Urothelium cell line (cell line): ENCODE results near the gene TRPM3.

Experiments
- DNase-seq: peaks from one replicate; pipeline ENCODE4 v3.0.0; 2011; ENCODE audit warnings: low spot score, mixed read lengths
- FAIRE-seq: peaks from 2 replicates; lab custom pipeline; 2011; peaks lifted over from hg19 to GRCh38; lab: Jason Lieb, UNC

TRPM3 gene

DNA sequence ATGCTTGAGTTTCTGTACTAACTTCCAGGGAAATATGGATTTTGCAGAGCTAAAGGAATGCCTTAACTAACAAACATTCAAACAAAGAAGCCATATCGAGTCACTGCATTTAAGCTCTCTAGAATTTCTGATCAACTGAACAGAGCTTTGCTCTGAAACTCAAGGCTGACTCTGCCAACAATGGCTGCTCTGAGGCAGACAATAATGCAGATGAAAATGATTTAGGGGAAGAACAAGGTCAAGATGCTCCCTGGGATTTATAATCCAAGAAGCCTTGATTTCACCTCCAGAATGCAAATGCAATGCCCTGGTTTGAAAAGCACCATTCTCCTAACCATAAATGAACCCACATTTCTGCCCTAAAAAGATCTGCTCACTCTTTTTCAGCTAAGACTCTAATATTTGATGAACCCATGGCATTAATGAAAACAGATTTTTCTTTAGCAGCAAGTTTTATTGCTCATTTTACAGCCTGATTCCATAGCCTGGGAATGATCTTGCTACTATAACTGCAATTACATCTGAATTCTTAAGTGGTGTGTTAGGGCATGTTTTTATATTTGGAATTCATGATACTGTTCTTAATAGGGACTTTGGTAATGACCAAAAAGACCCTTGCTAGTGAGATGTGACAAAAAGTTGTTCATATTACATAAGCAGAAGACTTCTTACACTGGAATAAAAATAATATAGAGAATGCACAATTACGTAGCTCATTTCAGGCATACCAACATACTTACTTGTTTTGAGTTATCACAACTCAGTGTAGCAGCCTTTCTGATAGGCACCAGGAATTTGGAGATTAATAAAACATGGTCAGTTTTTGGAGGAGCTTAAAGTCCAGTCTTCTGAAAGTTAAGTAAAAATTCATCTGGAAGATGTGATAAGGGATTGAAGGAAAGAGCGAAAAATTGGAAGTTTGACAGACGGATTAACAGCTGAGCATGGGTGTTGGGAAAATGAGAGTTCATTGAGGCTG is 169.4 kb downstream of the TRPM3 start:
- FAIRE-seq (no peak), DNase-seq (no peak)

DNA sequence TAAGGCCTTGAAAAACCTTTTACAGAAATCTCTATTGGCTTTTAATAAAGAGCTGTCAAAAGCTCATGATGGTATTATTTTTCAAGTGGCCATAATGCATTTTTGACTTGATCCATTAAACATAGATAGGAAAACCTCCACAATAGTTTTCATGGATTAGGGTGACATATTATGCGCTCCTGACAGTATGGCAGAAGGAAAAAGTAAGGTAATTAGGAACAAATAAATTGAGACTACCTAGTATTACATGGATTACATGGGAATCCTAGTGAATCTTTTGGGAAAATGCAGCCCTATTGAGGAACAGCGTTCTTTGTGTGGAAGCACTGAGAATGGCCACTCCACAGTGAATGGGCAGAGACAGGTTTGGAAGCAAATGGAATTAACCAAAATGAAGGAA is 171.2 kb downstream of the TRPM3 start:
- FAIRE-seq (no peak), DNase-seq (no peak)

- FAIRE-seq: no peak
- no peak for DNase-seq
Observed at GRCh38 chr9:70949239-70949638, 172.2 kb downstream of the TRPM3 start.

DNA sequence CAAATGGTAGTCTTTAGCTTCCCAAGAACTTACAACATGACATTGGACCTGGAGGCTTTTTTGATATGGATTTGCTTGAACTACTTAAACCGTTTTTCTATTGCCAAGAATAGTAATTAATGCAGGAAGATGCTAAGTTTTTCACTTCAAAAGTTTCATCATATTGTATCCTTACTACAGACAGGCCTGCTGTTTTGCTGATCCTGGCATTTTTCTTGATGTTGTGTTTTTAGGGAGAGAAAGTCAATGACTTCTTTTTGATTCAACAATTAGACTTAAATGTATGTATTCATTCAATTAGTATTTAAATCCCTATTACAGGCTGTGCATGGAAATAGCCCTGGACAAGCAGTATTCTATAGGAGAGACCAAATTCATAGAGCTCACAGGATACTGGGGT is 172.7 kb downstream of the TRPM3 start:
- DNase-seq: no peak
- no peak for FAIRE-seq

DNA sequence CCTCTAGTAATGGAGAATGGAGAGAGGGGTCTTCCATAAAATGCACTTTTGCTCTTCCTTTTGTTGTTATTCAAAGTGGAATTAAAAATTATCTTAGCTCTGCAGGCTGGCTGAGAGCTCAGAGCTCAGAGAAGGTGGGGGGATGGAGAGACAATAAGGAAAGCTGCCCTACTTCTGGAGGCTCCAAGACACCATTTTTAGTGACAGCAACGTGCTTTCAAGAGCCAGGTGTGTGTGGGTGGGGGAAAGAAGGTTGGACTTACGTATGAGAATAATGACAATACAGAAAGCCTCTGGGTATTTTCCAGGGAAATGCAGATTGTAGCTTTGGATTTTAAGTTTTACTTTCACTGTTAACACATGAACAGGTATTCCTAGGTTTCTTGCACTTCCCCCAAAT is 173.9 kb downstream of the TRPM3 start:
- FAIRE-seq: no peak
- DNase-seq: no peak

DNA sequence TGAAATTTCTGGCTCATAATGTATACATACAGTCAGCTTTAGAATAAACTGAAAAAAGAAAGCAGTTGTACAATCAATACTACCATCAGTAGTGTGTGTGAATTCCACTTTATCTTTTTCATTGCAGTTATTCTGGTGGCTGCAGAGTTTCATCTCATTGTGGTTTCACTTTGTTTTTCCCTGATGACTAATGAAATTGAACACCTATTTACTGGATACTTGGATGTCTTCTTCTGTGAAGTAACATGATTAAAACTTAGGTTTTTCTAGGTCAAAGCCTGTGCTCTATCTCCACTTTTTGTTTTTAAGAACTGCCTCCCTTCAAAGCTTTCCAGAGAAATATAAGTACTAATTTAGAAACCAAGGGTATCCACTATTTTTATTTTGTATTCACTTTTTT is 174.3 kb downstream of the TRPM3 start:
- FAIRE-seq (no peak), DNase-seq (peak; percentile 18)

DNA sequence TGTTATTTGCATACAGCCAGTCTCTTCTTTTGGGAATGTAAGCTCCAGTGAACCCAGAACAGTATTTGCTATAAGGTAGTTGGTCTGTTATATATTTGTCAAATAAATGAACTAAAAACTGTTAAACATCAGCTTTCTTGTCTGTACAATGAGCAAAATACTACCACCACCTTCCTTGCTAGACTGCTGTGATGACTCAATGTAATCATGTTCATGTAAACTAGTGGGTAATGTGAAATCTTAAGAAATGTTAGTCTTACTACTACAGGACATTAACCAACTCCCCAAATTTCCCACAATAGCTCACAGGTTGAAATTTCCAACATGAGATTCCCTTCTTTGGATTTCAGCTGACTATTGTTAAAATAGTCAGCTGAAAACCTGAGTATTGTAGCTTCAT is 176.1 kb downstream of the TRPM3 start:
- DNase-seq: no peak
- no peak for FAIRE-seq

DNA sequence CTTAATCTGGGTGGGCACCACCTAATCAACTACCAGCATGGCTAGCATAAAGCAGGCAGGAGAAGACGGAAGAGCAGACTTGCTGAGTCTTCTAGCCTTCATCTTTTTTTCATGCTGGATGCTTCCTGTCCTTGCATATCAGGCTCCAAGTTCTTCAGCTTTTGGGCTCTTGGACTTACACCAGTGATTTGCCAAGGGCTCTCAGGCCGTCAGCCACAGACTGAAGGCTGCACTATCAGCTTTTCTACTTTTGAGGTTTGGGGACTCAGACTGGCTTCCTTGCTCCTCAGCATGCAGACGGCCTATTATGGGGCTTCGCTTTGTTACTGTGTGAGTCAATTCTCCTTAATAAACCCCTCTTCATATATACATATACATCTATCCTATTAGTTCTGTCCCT is 180.2 kb downstream of the TRPM3 start:
- DNase-seq (no peak), FAIRE-seq (no peak)

- no peak for FAIRE-seq
Observed at GRCh38 chr9:70940605-70941004, 180.8 kb downstream of the TRPM3 start.

DNA sequence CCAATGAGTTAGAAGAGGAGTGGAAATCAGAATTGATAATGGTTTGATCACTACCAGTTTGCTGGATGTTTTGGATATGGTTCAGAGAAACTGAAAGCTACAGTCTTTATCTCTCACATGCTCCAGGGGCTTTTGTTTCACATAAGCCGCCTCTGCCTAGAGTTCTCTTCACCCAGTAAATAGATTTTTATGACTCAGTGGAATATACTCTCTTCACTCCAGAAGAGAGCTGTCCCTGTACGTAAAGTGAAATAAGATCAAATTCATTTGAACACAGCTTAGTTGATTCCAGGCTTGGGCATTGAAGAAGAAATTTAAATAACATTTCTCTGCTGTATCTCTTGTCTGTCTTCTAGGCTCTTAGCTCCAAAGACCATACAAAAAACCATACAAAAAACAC is 184.9 kb downstream of the TRPM3 start:
- FAIRE-seq: no peak

More at GRCh38 chr9:70940605-70941004, 180.8 kb downstream of the TRPM3 start:
- DNase-seq: no peak

DNA sequence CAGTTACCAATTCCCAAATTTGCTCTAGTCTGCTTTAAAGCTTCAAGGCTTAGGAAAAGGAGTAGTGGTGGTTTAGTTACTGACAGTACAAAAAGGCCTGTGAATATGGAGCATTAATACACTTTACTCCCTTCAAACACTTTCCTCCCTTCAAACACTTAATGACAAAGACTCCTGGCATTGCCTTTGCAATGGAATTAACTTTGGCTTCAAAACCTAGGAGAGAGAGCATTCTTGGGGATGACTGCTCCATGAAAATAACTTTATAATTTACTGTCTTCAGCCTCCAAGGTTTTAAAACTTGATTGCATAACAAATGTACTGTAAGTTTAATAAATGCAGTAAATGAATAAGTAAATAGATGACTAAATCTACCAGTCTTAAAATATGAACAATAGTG is 185.6 kb downstream of the TRPM3 start:
- FAIRE-seq (no peak), DNase-seq (no peak)

More for the DNA sequence above, 184.9 kb downstream of the TRPM3 start:
- DNase-seq: no peak

GRCh38 chr9:70934642-70935041 is 186.8 kb downstream of the TRPM3 start:
- DNase-seq: no peak
- no peak for FAIRE-seq

GRCh38 chr9:70933321-70933720 is 188.1 kb downstream of the TRPM3 start:
- FAIRE-seq (no peak), DNase-seq (no peak)

DNA sequence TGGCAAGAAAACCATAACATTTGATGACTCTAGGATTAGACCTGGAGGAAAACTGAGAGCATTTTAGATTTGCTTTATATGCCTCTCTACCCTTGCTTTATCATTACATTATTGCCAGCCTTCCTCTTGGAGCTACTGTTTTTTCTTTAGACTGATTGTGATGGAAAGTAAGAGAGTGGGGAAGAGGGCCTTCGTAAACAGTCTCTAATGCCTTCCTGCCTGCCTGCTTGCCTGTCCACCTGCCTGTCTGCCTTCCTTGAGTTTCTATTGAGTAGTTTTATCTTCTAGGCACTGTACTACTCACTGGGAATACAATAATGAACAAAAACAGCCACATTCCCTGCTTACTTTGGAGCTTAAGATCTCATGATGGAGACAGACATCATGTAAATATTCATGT is 189.3 kb downstream of the TRPM3 start:
- FAIRE-seq: no peak

DNA sequence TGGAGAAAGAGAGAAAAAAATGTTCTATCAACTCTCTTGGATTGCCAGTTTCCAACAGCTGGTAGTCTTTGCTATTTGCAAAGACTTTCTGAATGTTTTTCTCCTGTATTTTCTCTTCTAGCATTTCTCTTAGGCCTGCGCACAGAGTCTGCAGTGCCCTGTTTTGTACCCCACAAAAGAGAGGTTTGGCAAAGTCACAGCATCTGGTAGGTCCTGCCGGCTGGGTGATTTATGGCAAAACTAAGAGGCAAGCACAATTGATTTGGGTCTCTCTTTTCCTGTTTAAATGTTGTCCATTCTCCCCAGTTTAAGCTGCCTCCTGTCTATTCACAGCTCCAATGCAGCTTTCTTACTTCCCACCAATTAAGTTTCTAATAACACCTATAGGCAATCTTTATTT is 193.9 kb downstream of the TRPM3 start:
- FAIRE-seq: no peak
- no peak for DNase-seq

More for the DNA sequence above, 189.3 kb downstream of the TRPM3 start:
- DNase-seq: no peak

- FAIRE-seq: peak; percentile 88
- DNase-seq: peak; percentile 59
Observed at GRCh38 chr9:70924895-70925547, 196.4 kb downstream of the TRPM3 start.

- no peak for FAIRE-seq
- no peak for DNase-seq
Observed at GRCh38 chr9:70924380-70924779, 197.0 kb downstream of the TRPM3 start.

DNA sequence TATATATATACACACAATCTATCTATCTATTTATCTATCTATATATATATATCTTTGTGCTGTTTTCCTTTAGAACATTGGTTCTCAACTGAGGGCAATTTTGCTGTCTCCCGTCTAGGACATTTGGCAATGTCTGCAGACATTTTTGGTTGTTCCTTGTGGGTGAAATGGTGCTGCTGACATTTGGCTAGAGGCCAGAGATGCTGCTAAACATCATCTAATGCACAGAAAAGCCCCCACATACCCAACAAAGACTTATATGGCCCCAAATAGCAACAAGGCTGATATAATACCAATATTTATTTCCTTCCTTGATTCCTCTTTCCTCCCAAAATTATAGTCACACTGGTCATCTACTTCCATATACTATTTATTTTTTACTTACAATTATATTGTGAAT is 197.5 kb downstream of the TRPM3 start:
- FAIRE-seq: no peak

GRCh38 chr9:70921136-70921535 is 200.3 kb downstream of the TRPM3 start:
- no peak for DNase-seq
- FAIRE-seq: no peak

More for the DNA sequence above, 197.5 kb downstream of the TRPM3 start:
- DNase-seq: no peak

DNA sequence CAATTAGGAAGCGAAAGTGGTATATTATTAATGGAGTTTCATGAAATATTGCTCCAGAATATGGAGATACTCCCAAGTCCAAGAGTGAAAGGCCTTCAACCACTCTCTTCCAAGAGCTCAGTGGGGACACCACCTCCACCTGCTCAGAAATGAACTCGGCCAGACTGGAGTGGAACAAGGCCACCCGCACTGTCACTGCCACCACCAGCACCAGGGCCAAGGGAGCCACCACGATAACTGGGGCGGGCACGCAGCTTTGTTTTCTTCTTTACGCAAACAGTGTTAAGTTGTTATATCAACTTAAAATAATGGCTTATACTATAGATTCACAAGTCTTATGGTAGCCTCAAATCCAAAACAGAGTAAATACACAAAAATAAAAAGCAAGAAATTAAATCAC is 204.1 kb downstream of the TRPM3 start:
- FAIRE-seq (no peak), DNase-seq (no peak)

- no peak for DNase-seq
- FAIRE-seq: no peak
Observed at GRCh38 chr9:70911791-70912190, 209.6 kb downstream of the TRPM3 start.

- FAIRE-seq: no peak
- no peak for DNase-seq
Observed at GRCh38 chr9:70910598-70910997, 210.8 kb downstream of the TRPM3 start.
